ENCODE data around the gene SLC3A2.

SLC3A2 gene

DNA sequence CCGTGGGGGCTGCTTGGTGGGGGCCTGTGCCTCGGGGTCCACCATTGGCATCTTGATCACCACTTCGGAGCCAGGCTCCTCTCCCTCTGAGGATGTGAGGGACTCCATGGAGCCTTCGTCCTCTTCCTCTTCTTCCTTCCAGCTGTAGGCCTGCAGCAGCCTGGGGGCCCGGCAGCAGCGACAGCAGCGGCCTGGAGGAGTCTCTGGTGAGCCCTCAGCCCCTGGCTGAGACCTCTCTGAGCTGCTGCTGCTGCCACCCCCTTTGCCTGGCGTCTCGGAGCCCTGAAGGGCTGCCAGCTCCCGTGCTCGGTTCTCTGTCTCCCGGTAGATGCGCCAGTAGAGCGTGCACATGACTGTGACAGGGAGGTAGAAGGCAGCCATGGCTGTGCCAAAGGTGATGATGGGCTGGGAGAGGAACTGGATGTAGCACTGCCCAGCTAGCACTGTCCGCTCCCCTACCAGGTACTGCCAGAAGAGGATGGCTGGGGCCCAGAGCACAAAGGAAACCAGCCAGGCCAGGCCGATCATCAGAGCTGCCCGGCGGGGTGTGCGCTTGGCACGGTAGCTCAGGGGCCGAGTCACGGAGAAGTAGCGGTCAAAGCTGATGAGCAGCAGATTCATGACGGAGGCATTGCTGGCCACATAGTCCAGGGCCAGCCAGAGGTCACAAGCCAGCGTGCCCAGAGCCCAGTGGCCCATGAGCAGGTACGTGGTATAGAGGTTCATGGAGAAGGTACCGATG is 29.6 kb downstream of the SLC3A2 start:
- no peak for DNase-seq (ENCODE audit: low read depth in 2 of 2)

DNA sequence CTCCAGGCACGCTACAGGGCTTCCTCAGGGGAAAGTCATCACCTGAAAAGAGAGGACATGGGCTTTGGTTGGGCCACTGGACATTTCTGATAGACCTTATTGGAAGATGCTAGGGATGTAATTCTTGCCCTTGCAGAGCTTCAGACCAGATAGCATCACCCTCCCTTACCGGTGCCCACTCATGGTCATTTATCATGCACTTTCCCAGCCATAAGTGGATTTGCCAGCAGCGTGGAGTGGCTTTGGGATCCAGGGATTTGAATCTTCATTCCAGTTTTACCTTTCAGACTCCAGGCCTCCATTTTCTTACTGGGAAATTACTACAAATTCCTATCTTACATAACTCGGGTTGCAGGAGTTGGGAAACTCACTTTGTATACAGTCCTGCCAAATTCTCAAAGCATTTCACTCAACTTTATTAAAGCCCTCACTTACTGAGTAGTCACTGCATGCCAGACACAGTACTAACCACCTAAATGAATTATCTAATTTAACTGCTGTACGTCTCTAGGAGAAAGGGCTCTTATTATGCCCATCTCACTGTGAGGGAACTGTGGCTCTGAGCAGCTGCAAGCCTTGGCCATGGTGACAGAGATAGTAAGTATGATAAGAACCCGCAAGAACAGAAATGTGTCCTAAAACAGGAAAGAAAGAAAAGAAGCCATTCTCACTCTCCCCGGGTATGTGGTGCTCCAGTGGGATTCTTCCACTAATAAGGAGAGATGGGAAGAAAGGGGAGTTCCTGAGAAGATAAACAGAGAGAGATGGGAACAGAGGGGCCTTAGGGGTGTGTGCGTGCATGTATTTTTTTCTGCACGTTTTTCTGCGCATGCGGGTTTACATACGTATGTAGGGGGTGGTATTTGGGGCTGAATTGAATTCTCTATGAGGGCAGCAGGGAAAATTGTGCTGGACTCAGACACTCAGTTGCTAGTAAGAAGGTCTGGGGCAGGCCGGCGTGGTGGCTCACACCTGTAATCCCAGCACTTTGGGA is 30.7 kb downstream of the SLC3A2 start:
- no peak for DNase-seq (ENCODE audit: low read depth in 2 of 2)

DNA sequence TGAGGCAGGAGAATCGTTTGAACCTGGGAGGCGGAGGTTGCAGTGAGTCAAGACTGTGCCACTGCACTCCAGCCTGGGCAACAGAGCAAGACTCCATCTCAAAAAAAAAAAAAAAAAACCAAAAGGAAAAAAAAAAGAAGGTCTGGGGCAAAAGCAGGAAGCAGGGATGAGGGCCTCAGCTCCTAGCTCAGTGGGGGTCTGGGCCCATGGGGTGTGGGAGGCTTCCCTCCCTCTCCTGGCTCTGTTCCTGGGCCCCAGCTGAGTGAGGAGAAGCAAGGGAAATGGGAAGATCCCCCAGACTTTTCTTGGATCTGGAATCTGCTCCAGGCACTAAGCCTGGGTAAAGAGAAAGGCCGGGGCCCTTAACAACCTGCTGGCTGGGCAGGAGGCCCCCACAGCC is 31.6 kb downstream of the SLC3A2 start:
- no peak for DNase-seq (ENCODE audit: low read depth in 2 of 2)

- DNase-seq (ENCODE audit: low read depth in 2 of 2): no peak
These were observed 33.7 kb downstream of the SLC3A2 start for GRCh38 chr11:62914416-62914815.

DNA sequence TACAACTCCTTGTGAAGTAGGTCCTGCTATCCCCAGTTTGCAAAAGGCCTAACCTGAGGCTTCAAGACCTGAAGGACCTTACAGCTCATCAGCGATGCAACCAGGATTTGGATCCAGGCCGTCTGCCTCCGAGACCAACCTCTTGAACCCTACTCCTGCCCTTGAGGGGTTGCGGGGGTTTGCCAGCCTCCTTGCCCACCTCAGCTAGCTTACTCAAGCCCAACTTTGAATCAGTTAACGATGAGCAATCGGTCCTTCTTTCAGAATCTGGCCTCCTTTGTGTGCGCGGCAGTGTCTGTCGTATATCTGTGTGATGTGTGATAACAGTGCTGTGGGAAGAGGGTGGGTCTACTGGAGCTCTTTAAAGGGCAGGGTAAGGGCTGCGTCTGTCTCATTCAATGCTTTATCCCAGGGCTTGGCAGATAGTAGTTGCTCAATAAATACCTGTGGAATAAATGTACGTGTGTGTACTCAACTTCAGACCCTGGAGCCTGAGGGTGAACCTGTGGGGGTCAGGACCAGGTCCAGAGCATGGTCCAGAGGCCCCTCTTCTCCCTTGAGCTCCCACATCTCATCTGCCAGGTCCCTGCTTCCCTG is 37.3 kb downstream of the SLC3A2 start:
- no peak for DNase-seq (ENCODE audit: low read depth in 2 of 2)

DNA sequence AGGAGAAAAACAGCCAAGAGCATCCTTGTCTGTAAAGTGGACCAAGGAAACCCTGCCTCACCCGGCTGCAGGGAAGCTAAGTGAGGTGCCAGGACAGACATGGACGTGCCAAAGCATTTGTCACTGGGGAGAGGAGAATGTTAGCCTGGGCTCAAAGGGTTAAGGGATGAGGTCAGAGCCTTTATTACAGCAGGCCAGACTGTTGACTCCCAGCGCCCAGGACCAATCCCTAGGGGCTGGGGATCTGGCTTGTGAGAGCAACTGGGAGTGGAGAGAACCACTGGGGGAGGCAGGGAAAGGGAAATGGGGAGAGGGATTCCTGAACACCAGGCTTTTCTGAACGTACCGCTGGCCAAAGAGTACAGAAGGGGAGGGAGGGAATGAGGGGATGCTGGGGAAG is 37.8 kb downstream of the SLC3A2 start:
- no peak for DNase-seq (ENCODE audit: low read depth in 2 of 2)

GRCh38 chr11:62919476-62919875 is 38.8 kb downstream of the SLC3A2 start:
- DNase-seq (ENCODE audit: low read depth in 2 of 2): no peak

GRCh38 chr11:62919898-62920640 is 39.4 kb downstream of the SLC3A2 start:
- DNase-seq (ENCODE audit: low read depth in 2 of 2): no peak

- no peak for DNase-seq (ENCODE audit: low read depth in 2 of 2)
These were observed 40.5 kb downstream of the SLC3A2 start, which contains the start of gene CHRM1 for GRCh38 chr11:62921201-62921572. Gene CHRM1, minus strand, starts transcription at chr11:62921363. Its CDS starts 10,263 bp downstream, at chr11:62911100.

- no peak for DNase-seq (ENCODE audit: low read depth in 2 of 2)
These were observed 41.0 kb downstream of the SLC3A2 start for GRCh38 chr11:62921573-62922188.

DNA sequence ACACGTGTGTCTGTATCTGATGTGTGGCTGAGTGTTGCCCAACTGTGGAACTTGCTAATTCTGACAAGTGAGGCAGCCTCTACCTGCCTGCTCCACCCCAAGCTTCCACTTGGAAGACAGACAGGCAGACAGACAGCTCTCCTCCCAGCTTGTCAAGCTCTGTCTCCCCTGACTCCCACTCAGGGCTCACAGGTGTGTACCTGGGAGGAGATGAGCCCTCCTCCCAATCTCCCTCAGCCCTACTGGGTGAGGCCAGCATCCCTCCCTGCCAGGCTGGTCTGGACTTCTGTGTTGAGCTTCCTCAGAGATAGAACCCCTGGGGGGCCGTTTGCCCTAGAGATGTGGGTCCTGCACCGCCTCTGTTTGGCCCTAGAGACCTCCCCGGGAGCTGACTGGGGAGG is 41.5 kb downstream of the SLC3A2 start:
- no peak for DNase-seq (ENCODE audit: low read depth in 2 of 2)

- DNase-seq (ENCODE audit: low read depth in 2 of 2): peak; percentile 34 to 40
These were observed 42.1 kb downstream of the SLC3A2 start for GRCh38 chr11:62922653-62923431.

- no peak for DNase-seq (ENCODE audit: low read depth in 2 of 2)
These were observed 43.1 kb downstream of the SLC3A2 start for GRCh38 chr11:62923601-62924411.

GRCh38 chr11:62925308-62925707 is 44.6 kb downstream of the SLC3A2 start:
- no peak for DNase-seq (ENCODE audit: low read depth in 2 of 2)

DNA sequence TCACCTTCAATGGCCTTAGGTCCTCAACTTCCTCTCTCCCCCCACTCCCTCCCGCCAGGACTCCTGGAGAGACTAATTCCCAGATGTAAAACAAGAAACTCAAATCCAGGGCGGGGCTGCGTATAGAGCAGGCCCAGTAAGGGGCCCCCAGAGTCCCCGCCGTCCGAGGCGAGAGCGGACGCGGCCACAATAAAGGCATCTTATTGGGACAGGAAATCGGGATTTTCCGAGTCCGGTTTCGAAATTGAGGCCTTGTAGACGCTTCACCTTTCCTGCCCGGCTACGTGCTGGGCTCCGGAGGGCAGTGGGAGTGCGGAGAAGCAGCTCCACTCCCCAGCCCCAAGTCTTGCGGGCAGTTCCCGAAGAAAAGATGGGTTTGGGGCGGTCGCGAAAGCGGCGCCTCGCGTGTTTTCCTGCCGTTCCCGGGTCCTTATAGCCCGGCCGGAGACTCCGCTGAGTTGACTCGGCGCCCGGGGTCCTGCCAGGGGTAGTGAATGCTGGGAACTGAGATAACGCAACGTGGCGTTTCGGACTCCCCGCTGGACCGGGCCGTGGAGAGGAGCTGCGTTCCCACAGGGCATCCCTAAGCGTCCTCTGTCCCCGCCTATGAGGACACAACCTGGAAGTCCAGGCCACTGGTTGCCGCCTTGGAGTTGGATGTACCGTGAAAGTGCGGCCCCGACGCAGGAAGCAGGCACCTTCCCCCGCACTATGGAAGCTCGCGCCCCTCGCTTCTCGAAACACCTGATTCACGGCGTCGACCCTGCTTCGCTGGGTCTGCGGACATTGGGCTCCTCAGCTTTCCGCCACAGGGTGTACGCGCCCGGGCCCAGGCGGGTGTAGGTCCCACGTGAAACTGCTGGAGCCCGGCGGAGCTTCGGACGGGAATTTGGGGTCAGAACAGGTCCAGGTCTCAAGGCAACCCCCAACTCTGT is 45.3 kb downstream of the SLC3A2 start:
- no peak for DNase-seq (ENCODE audit: low read depth in 2 of 2)

GRCh38 chr11:62926680-62927455 is 46.2 kb downstream of the SLC3A2 start:
- no peak for DNase-seq (ENCODE audit: low read depth in 2 of 2)

GRCh38 chr11:62928011-62928410 is 47.3 kb downstream of the SLC3A2 start:
- DNase-seq (ENCODE audit: low read depth in 2 of 2): no peak

- DNase-seq (ENCODE audit: low read depth in 2 of 2): no peak
These were observed 49.5 kb downstream of the SLC3A2 start for GRCh38 chr11:62930157-62930556.

Measured in stimulated activated CD4-positive, alpha-beta T cell treated with anti-CD3 and anti-CD28 coated beads, Interleukin-1b, Interleukin-23, amount 100 ng/mL, for 4 hours (primary cell).